Transverse colon (tissue), 4 donors: ENCODE results near the gene CEMP1.

Experiments
- EP300 ChIP-seq: sonication (generic); formaldehyde crosslinking; IDR thresholded peaks from one replicate; pipeline ENCODE4 v1.6.1; 2017; ENCODE audit warnings: antibody characterized with exemption, low read depth
- POLR2A ChIP-seq: fragments of 450-650 bp; IDR thresholded peaks from one replicate; pipeline ENCODE4 v1.6.1; 2016; ENCODE audit warnings: antibody characterized with exemption, mild to moderate bottlenecking, moderate library complexity
- POLR2AphosphoS5 ChIP-seq, 3 donors: sonication (generic); formaldehyde crosslinking; IDR thresholded peaks; one replicate each; pipeline ENCODE4 v1.6.1; 2016; ENCODE audit warnings: antibody characterized with exemption in 3 of 3
- TF ChIP-seq, protein P1 (sequence below), 5 experiments: fragments of 200-600 bp in 3 of 5; fragments of 450-650 bp in 2 of 5; sonication (generic) in 3 of 5; IDR thresholded peaks; 1 replicate in 2 of 5; 2 replicates in 3 of 5; pipeline ENCODE4 v1.5.1; 2016 to 2017; ENCODE audit warnings: antibody characterized with exemption in 5 of 5, inconsistent platforms in 3 of 5, mild to moderate bottlenecking in 2 of 5, moderate library complexity in 1 of 5

- TF ChIP-seq, protein P1, sequence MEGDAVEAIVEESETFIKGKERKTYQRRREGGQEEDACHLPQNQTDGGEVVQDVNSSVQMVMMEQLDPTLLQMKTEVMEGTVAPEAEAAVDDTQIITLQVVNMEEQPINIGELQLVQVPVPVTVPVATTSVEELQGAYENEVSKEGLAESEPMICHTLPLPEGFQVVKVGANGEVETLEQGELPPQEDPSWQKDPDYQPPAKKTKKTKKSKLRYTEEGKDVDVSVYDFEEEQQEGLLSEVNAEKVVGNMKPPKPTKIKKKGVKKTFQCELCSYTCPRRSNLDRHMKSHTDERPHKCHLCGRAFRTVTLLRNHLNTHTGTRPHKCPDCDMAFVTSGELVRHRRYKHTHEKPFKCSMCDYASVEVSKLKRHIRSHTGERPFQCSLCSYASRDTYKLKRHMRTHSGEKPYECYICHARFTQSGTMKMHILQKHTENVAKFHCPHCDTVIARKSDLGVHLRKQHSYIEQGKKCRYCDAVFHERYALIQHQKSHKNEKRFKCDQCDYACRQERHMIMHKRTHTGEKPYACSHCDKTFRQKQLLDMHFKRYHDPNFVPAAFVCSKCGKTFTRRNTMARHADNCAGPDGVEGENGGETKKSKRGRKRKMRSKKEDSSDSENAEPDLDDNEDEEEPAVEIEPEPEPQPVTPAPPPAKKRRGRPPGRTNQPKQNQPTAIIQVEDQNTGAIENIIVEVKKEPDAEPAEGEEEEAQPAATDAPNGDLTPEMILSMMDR (IDR thresholded peaks at IDR 0.05) = no peak
- TF ChIP-seq EP300 (no peak), POLR2A (no peak), POLR2AphosphoS5 (IDR thresholded peaks at IDR 0.05) (no peak)
Observed at GRCh38 chr16:2527784-2528100, 3.5 kb downstream of the CEMP1 start.
